ENCODE results near the gene MYO1F. TPM values are rescaled to one million over a fixed set of nuclear protein-coding genes. Genes with fewer than 3 reads are reported as not detected.

The MYO1F gene
- total RNA-seq, 2 experiments from 2014 or later: 21.0 to 21.4 TPM

DNA sequence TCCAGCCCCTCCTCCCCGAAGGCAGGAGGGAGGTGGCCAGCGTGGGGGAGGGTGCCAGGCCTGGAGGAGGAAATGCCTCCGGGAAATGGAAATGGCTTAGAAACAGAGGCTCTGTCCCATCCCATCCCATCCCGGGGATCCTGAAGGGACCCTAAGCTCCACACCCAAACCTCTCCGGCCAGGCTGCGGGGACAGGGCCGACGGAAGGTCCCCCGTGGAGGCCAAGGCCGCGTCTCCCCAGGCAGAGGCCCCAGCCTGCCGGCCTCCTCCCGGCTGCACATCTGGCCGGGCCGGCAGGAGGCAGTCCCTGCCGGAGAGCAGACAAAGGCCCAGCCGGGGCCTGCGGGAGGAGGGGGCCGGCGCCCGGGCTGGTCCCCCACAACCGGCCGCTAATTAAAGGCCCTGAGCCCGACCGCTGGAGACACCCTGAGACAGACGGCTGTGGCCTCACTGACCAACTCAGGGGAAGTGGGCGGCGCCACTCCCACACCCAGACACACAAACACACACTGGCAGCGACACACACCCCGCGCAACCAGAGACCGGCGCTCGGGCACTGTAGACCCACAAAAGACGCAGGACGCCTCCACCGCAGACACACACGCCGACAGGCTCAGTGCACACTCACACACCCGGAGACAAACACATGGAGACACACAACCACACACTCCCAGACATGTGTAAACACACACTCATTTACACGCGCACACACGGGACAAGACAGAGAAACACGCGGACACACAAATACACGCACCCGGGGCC lies 32.2 kb upstream of the MYO1F start:
- intact Hi-C loops (cut with micrococcal nuclease): no loop called here

DNA sequence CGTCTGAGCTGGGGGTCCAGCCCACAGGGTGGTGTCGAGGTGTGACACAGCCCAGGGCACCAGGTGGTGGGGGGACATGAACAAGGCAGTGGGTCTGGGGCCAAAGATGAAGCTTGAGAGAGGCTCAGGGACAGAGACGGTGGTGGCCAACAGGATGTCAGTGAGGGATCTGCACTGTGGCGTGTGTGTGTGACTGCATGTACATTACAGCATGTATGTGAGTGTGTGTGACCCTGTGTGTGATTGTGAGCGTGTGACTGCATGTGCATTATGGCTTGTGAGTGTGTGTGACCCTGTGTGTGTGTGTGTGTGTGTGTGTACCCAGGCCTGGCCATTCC lies 31.7 kb upstream of the MYO1F start:
- H3K27ac Mint-ChIP-seq: peak overlapping the region; percentile 41
- peak overlapping the region; percentile 67 for H3K4me3 Mint-ChIP-seq
- intact Hi-C loops (cut with micrococcal nuclease): no loop called here
- peaks cover 4% of the 10 kb centered on the region for H3K9me3 Mint-ChIP-seq
- ChIA-PET POLR2A (no interaction called here), CTCF (no interaction called here)
- no peaks in the 10 kb centered on the region for H3K27me3 Mint-ChIP-seq
- DNase-seq (peak; percentile 26), ATAC-seq (no peak)
- TF ChIP-seq, protein P1, sequence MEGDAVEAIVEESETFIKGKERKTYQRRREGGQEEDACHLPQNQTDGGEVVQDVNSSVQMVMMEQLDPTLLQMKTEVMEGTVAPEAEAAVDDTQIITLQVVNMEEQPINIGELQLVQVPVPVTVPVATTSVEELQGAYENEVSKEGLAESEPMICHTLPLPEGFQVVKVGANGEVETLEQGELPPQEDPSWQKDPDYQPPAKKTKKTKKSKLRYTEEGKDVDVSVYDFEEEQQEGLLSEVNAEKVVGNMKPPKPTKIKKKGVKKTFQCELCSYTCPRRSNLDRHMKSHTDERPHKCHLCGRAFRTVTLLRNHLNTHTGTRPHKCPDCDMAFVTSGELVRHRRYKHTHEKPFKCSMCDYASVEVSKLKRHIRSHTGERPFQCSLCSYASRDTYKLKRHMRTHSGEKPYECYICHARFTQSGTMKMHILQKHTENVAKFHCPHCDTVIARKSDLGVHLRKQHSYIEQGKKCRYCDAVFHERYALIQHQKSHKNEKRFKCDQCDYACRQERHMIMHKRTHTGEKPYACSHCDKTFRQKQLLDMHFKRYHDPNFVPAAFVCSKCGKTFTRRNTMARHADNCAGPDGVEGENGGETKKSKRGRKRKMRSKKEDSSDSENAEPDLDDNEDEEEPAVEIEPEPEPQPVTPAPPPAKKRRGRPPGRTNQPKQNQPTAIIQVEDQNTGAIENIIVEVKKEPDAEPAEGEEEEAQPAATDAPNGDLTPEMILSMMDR (IDR thresholded peaks at IDR 0.05): no peak
- H3K36me3 Mint-ChIP-seq (ENCODE audit: low read depth): peaks cover 12% of the 10 kb centered on the region
- H3K4me1 Mint-ChIP-seq (ENCODE audit: low read depth): peaks cover 26% of the 10 kb centered on the region

More for the DNA sequence above, 32.2 kb upstream of the MYO1F start:
- POLR2A ChIA-PET: no interaction called here
- CTCF ChIA-PET: no interaction called here
- peak; percentile 17 for ATAC-seq
- DNase-seq: peak; percentile 55
- H3K4me1 Mint-ChIP-seq (ENCODE audit: low read depth): peaks cover 26% of the 10 kb centered on the region
- H3K27me3 Mint-ChIP-seq: no peaks in the 10 kb centered on the region
- H3K36me3 Mint-ChIP-seq (ENCODE audit: low read depth): peaks cover 12% of the 10 kb centered on the region
- H3K9me3 Mint-ChIP-seq: peaks cover 4% of the 10 kb centered on the region
- H3K27ac Mint-ChIP-seq: peak overlapping the region; percentile 65
- peak overlapping the region; percentile 81 for H3K4me3 Mint-ChIP-seq
- TF ChIP-seq, protein P1 (IDR thresholded peaks at IDR 0.05): no peak

DNA sequence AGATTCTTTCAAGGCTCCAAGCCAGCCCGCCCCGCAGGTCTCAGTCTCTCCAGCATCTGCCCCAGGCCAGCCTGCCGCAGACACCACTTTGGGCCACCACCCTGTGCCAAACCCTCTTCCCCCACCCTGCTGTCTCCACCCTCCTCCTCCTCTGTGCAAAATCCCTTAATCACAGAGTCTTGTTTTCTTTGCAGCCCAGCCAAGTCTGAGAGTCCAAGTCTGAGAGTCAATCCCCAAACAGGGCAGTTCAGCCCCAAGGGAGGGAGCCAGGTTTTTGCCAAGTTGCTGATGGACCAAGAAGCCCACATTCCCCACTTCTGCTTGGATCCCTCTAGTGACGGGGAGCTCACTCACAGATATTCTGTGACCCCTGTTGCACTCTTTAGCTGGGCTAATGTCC lies 30.1 kb upstream of the MYO1F start:
- peaks cover 22% of the 10 kb centered on the region for H3K4me1 Mint-ChIP-seq (ENCODE audit: low read depth)
- POLR2A ChIA-PET: no interaction called here
- CTCF ChIA-PET: interaction anchor here (2.0 kb wide), 1 partner anchor 29 kb away, joined by 8 read pairs; no protein-coding TSS in a partner anchor
- H3K36me3 Mint-ChIP-seq (ENCODE audit: low read depth): peaks cover 18% of the 10 kb centered on the region
- TF ChIP-seq, protein P1 (IDR thresholded peaks at IDR 0.05): no peak
- intact Hi-C loops (cut with micrococcal nuclease): no loop called here
- DNase-seq (no peak), ATAC-seq (no peak)
- H3K27ac Mint-ChIP-seq: no peak overlapping the region
- H3K9me3 Mint-ChIP-seq: peaks cover 4% of the 10 kb centered on the region
- no peak overlapping the region for H3K4me3 Mint-ChIP-seq
- no peaks in the 10 kb centered on the region for H3K27me3 Mint-ChIP-seq

DNA sequence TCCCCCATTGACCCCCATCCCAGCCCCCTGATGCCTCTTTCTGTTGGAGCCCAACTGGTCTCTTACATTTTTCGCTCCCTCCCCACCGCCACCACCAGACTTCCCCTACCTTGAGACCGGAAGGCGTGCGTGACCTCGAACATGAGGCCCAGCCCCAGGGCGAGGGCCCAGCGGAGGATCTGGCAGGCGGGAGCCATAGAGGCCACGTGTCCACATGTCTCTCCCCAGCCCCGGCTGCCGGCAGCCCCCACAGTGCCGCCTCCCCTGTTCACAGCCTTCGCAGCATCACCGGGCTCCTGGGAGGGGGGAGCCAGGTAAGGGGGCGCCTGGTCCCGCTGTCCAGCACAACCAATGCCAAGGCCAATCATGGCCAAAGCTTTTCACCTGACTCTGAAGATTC lies 28.3 kb upstream of the MYO1F start:
- Mint-ChIP-seq H3K4me1 (ENCODE audit: low read depth) (peaks cover 14% of the 10 kb centered on the region), H3K27me3 (no peaks in the 10 kb centered on the region), H3K4me3 (no peak overlapping the region), H3K27ac (no peak overlapping the region), H3K36me3 (ENCODE audit: low read depth) (peaks cover 18% of the 10 kb centered on the region), H3K9me3 (peaks cover 4% of the 10 kb centered on the region)
- CTCF ChIA-PET: interaction anchor here (1.7 to 1.8 kb wide), 2 partner anchors 8 to 12 kb away, joined by 5 to 6 read pairs; no protein-coding TSS in a partner anchor
- ATAC-seq (no peak), DNase-seq (no peak)
- TF ChIP-seq, protein P1 (IDR thresholded peaks at IDR 0.05): no peak
- intact Hi-C loops (cut with micrococcal nuclease): no loop called here
- POLR2A ChIA-PET: interaction anchor here (1.5 kb wide), 1 partner anchor 11 kb away, joined by 5 read pairs; no protein-coding TSS in a partner anchor

DNA sequence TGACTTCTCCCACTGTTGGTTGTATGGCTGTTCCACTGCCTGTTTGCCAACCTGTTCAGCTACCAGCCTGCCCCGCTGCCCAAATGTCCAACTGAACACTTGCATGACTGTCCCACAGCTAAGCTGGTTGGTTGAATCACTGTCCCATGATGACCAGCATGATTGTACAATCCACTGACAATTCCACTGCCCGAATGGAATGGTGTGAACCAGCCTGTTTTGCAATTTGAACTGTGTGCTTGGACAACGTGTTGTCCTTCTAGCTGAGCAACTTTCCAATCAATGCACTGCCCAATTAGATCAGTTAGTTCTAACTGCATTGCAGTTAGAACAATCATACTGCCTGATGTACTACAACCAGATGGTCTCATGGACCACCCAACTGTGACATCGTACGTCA lies 24.6 kb upstream of the MYO1F start:
- Mint-ChIP-seq H3K27ac (no peak overlapping the region), H3K9me3 (peaks cover 4% of the 10 kb centered on the region), H3K4me1 (ENCODE audit: low read depth) (no peaks in the 10 kb centered on the region), H3K36me3 (ENCODE audit: low read depth) (peaks cover 26% of the 10 kb centered on the region), H3K4me3 (no peak overlapping the region), H3K27me3 (no peaks in the 10 kb centered on the region)
- ChIA-PET POLR2A (no interaction called here), CTCF (interaction anchor here (1.1 to 3.2 kb wide), 3 partner anchors 15 to 93 kb away, joined by 3 to 10 read pairs (median 3); no protein-coding TSS in a partner anchor)
- intact Hi-C loops (cut with micrococcal nuclease): no loop called here
- TF ChIP-seq, protein P1 (IDR thresholded peaks at IDR 0.05): no peak
- DNase-seq (no peak), ATAC-seq (no peak)

Data from activated CD8-positive, alpha-beta T cell treated with anti-CD3 and anti-CD28 coated beads for 36 hours (primary cell).